ENCODE data around the gene GAL3ST1.

GRCh38 chr22:30557243-30557642, 17.2 kb downstream of the GAL3ST1 start:
- no peak for TF ChIP-seq CTCF (conservative IDR thresholded peaks at IDR 0.05; ENCODE audit: low read length)
- no peak for TF ChIP-seq EZH2phosphoT487 (IDR thresholded peaks at IDR 0.05; ENCODE audit: borderline replicate concordance, low read depth, low read length)
